NCI-H82 treated with DMSO at 0.1 percent for 48 hours (cell line): ENCODE results near the gene BTBD9.
"Not testable (repeated sequence)": the region's sequence is repeated elsewhere in the genome, so short reads cannot be mapped to it uniquely, and the experiment has no call there.

Experiments
- DNase-seq: peaks from one replicate; lab custom pipeline; 2025; ENCODE audit not compliant: unreplicated experiment; lab: John Stamatoyannopoulos, UW

BTBD9 gene

GRCh38 chr6:38352636-38353035 lies 287.1 kb downstream of the BTBD9 start:
- DNase-seq: no peak

- no peak for DNase-seq
Measured at GRCh38 chr6:38350942-38351341, 288.8 kb downstream of the BTBD9 start.

GRCh38 chr6:38350220-38350619 lies 289.5 kb downstream of the BTBD9 start:
- DNase-seq: no peak

GRCh38 chr6:38349795-38350194 lies 289.9 kb downstream of the BTBD9 start:
- DNase-seq: no peak

- DNase-seq: no peak
Measured at GRCh38 chr6:38349221-38349620, 290.5 kb downstream of the BTBD9 start.

GRCh38 chr6:38348371-38348770 lies 291.4 kb downstream of the BTBD9 start:
- no peak for DNase-seq

- DNase-seq: not testable (repeated sequence)
Measured at GRCh38 chr6:38347829-38348228, 291.9 kb downstream of the BTBD9 start.

GRCh38 chr6:38346291-38347079 lies 293.2 kb downstream of the BTBD9 start:
- DNase-seq: no peak

- no peak for DNase-seq
Measured at GRCh38 chr6:38345586-38345985, 294.1 kb downstream of the BTBD9 start.

GRCh38 chr6:38341496-38341895 lies 298.2 kb downstream of the BTBD9 start:
- DNase-seq: no peak

GRCh38 chr6:38339914-38340313 lies 299.8 kb downstream of the BTBD9 start:
- no peak for DNase-seq

- DNase-seq: no peak
Measured at GRCh38 chr6:38337819-38338465, 301.8 kb downstream of the BTBD9 start.

GRCh38 chr6:38336922-38337321 lies 302.8 kb downstream of the BTBD9 start:
- no peak for DNase-seq

- no peak for DNase-seq
Measured at GRCh38 chr6:38326837-38327236, 312.9 kb downstream of the BTBD9 start.

GRCh38 chr6:38323216-38323615 lies 316.5 kb downstream of the BTBD9 start:
- no peak for DNase-seq

- no peak for DNase-seq
Measured at GRCh38 chr6:38322138-38322537, 317.6 kb downstream of the BTBD9 start.

- DNase-seq: no peak
Measured at GRCh38 chr6:38320843-38321242, 318.9 kb downstream of the BTBD9 start.

- no peak for DNase-seq
Measured at GRCh38 chr6:38320358-38320757, 319.4 kb downstream of the BTBD9 start.

- no peak for DNase-seq
Measured at GRCh38 chr6:38319256-38320212, 320.2 kb downstream of the BTBD9 start.

GRCh38 chr6:38316099-38316868 lies 323.4 kb downstream of the BTBD9 start:
- no peak for DNase-seq

GRCh38 chr6:38311201-38311600 lies 328.5 kb downstream of the BTBD9 start:
- no peak for DNase-seq
